B cell (primary cell): ENCODE data around the gene FAM53B. TPM values are rescaled to one million over a fixed set of nuclear protein-coding genes. Genes with fewer than 3 reads are reported as not detected.

Experiments
- ATAC-seq: fragments of 200-7000 bp; cut with Tn5 transposase; one replicate; pipeline ENCODE4 v1.10.0; 2021; ENCODE audit warnings: low read depth, mild to moderate bottlenecking, moderate number of reproducible peaks, moderate library complexity
- CTCF ChIA-PET: fragments of 350-600 bp; sonication (Branson Sonifier 250); formaldehyde crosslinking; loops from one replicate; lab custom pipeline; 2021; ENCODE audit warnings: antibody characterized with exemption, inconsistent platforms; lab: Charles Lee
- POLR2A ChIA-PET: fragments of 350-600 bp; sonication (Branson Sonifier 250); formaldehyde crosslinking; loops from one replicate; lab custom pipeline; 2021; ENCODE audit warnings: antibody characterized with exemption; lab: Charles Lee
- DNase-seq: peaks from one replicate; pipeline ENCODE4 v3.0.0; 2013
- H2AFZ ChIP-seq: 2 replicates; pipeline ENCODE4 v1.6.1; 2012; ENCODE audit warnings: mild to moderate bottlenecking, low read depth, low read length; ENCODE audit not compliant: insufficient read depth, poor library complexity, severe bottlenecking
- H3K27ac ChIP-seq, 2 donors: 1 replicate in 1 of 2; 2 replicates in 1 of 2; pipeline ENCODE4 v1.5.1; 2012 to 2013; ENCODE audit warnings: low read length in 2 of 2, mild to moderate bottlenecking in 2 of 2, moderate library complexity in 1 of 2
- H3K27me3 ChIP-seq, 4 experiments: fragments of 200-600 bp in 1 of 4; sonication (generic) in 1 of 4; replicated peaks in 1 of 4; 1 replicate in 2 of 4; 2 replicates in 2 of 4; pipeline versions ENCODE4 v1.6.1 to v1.7.0; 2013 to 2016; ENCODE audit warnings: low read length in 3 of 4, mild to moderate bottlenecking in 2 of 4, mixed read lengths in 1 of 4, moderate library complexity in 1 of 4; ENCODE audit not compliant: insufficient read depth in 4 of 4, control insufficient read depth in 3 of 4; ENCODE audit errors: control extremely low read depth in 1 of 4
- H3K36me3 ChIP-seq, 2 experiments: replicated peaks in 1 of 2; 1 replicate in 1 of 2; 2 replicates in 1 of 2; pipeline versions ENCODE4 v1.6.1 to v1.7.1; 2013; ENCODE audit warnings: low read length in 1 of 2; ENCODE audit not compliant: insufficient read depth in 2 of 2, control insufficient read depth in 1 of 2; ENCODE audit errors: control extremely low read depth in 1 of 2, extremely low read depth in 1 of 2
- H3K4me1 ChIP-seq, 2 donors: fragments of 200-600 bp in 1 of 2; sonication (generic) in 1 of 2; 1 replicate in 1 of 2; 2 replicates in 1 of 2; pipeline versions ENCODE4 v1.5.1 to v1.6.1; 2013 to 2017; ENCODE audit warnings: low read length in 2 of 2; ENCODE audit not compliant: control insufficient read depth in 2 of 2, insufficient read depth in 2 of 2
- H3K4me2 ChIP-seq: replicated peaks from 2 replicates; pipeline ENCODE3; 2012; ENCODE audit warnings: mild to moderate bottlenecking, low read depth, low read length; ENCODE audit not compliant: poor library complexity, severe bottlenecking
- H3K4me3 ChIP-seq, 5 experiments: fragments of 200-600 bp in 1 of 5; sonication (generic) in 1 of 5; 1 replicate in 3 of 5; 2 replicates in 2 of 5; pipeline versions ENCODE4 v1.5.1 to v1.7.0; 2011 to 2016; ENCODE audit warnings: low read length in 4 of 5, mild to moderate bottlenecking in 4 of 5, low read depth in 2 of 5, control low read depth in 1 of 5, moderate library complexity in 1 of 5; ENCODE audit not compliant: insufficient read depth in 1 of 5; ENCODE audit errors: control extremely low read depth in 1 of 5, extremely low read depth in 1 of 5
- H3K79me2 ChIP-seq: fragments of 200-600 bp; sonication (generic); one replicate; pipeline ENCODE4 v1.6.0; 2016; ENCODE audit warnings: low read length; ENCODE audit not compliant: control insufficient read depth, insufficient read depth
- H3K9ac ChIP-seq: fragments of 200-600 bp; sonication (generic); 2 replicates; pipeline ENCODE4 v1.6.1; 2017; ENCODE audit warnings: mild to moderate bottlenecking, low read length, moderate library complexity
- H3K9me3 ChIP-seq, 3 donors: one replicate each; pipeline versions ENCODE4 v1.6.1 to v1.7.1; 2013; ENCODE audit warnings: low read length in 2 of 3; ENCODE audit not compliant: control insufficient read depth in 2 of 3, insufficient read depth in 1 of 3; ENCODE audit errors: control extremely low read depth in 1 of 3
- H4K20me1 ChIP-seq: 2 replicates; pipeline ENCODE4 v1.6.0; 2012; ENCODE audit warnings: mild to moderate bottlenecking, low read length; ENCODE audit not compliant: insufficient read depth, control insufficient read depth, poor library complexity, severe bottlenecking
- H3K27ac Mint-ChIP-seq: one replicate; pipeline ENCODE4 v1.8.0; 2021; ENCODE audit warnings: mixed read lengths
- H3K27me3 Mint-ChIP-seq: one replicate; pipeline ENCODE4 v1.8.0; 2021; ENCODE audit warnings: mixed read lengths
- H3K4me1 Mint-ChIP-seq: one replicate; pipeline ENCODE4 v1.8.0; 2021; ENCODE audit warnings: mixed read lengths
- H3K4me3 Mint-ChIP-seq: one replicate; pipeline ENCODE4 v1.8.0; 2021; ENCODE audit warnings: mixed read lengths
- H3K9me3 Mint-ChIP-seq: one replicate; pipeline ENCODE4 v1.8.0; 2022; ENCODE audit warnings: mixed read lengths; ENCODE audit not compliant: insufficient read depth
- EZH2 ChIP-seq: IDR thresholded peaks from 2 replicates; pipeline ENCODE4 v1.6.1; 2012; ENCODE audit warnings: borderline replicate concordance, low read depth, mild to moderate bottlenecking, moderate library complexity, low read length; ENCODE audit not compliant: insufficient read depth, poor library complexity, severe bottlenecking
- WGBS: methylation state at CpG from one replicate; pipeline ENCODE4 v1.1.5; 2013; ENCODE audit warnings: missing lambda C conversion rate; ENCODE audit not compliant: insufficient coverage; 5-methylcytosine and 5-hydroxymethylcytosine counted together
- intact Hi-C: fragments of 100-400 bp; cut with micrococcal nuclease; formaldehyde crosslinking; loops from one replicate; pipeline ENCODE4 v1.10.0; 2022
- polyA plus RNA-seq: library from polyadenylated mRNA; depleted of rRNA; stranded (reverse); fragments of >200 nt; gene quantifications from 2 replicates; pipeline ENCODE4 v1.2.3, GENCODE V29; 2012
- total RNA-seq, 2 donors: library from RNA; stranded (reverse); fragments of 120-200 nt in 1 of 2; gene quantifications; 1 replicate in 1 of 2; 2 replicates in 1 of 2; pipeline versions ENCODE4 v1.2.3 to v1.2.4, GENCODE V29; 2013 to 2022
- TF ChIP-seq, protein P1 (sequence below): fragments of 200-600 bp; IDR thresholded peaks from one replicate; pipeline ENCODE4 v1.8.0; 2022; ENCODE audit warnings: antibody characterized with exemption, mild to moderate bottlenecking

Gene FAM53B
- total and polyA plus RNA-seq, 2 donors (not counting 1 experiment from before 2014, with no cell fraction given) = 51.2 to 186 TPM

DNA sequence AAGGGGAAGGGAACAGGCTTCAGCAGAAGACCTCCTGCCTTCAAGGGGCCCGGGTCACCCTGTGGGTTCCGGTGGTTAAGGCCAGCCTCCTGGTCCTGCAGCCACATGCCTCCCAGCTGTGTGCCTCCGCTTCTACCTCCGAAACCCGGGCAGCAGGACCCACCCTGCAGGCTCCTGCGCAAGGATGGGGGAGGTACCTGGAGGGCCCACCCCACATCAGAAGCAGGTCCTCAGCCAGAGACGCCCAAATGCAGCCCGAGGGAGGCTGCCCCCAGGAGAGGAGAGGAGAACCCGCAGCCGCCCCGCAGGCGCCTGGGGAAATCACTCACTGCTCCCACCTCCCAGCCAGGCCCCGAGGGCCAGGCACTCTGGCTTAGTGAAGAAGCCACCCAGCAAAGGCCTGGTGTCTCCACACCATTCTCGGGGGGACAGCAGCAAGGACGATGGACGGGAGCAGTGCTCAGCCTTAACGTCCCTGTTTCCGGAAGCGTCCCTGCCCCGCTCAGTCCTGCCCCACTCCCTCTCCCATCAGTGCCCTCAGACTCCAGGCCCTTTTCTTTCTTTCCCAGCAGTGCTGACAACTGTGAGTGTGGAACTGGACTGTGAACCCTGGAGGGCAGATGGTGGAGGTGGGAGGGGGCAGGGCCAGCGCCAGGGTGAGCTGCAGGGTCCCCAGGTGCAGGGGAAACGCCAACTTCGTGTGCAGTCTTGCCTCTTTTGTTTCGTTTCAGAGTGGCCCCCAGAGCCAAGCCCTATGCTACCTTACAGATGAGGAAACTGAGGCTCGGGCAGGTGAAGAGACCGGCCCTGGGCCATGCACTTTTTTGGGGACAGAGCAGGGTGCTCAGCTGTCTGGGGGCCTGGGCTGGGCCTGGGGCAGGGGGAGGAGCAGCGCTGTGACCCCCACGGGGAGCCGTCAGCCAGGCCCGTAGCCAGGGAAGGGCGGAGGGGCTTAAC lies 138.0 kb downstream of the FAM53B start:
- H3K4me2 ChIP-seq = peak overlapping the region; percentile 75
- H3K36me3 ChIP-seq = peaks cover 0 to 8% of the 10 kb centered on the region in 2 experiments
- intact Hi-C loops = no loop called here
- DNase-seq = peak; percentile 38
- peak overlapping the region; percentile 19 for H3K9ac ChIP-seq
- H2AFZ ChIP-seq = no peak overlapping the region
- H3K4me3 ChIP-seq = peak overlapping the region in 3 of 5 experiments; percentile 0 to 33 (median 24)
- ChIA-PET CTCF (interaction anchor here (0.8 to 8.8 kb wide), 6 partner anchors 11 to 135 kb away, joined by 3 to 74 read pairs (median 4); no protein-coding TSS in a partner anchor), POLR2A (interaction anchor here (0.5 to 8.8 kb wide), 5 partner anchors 10 to 67 kb away, joined by 3 to 163 read pairs (median 3); no protein-coding TSS in a partner anchor)
- no peaks in the 10 kb centered on the region for H3K9me3 ChIP-seq
- ATAC-seq = no peak
- peak overlapping the region; percentile 78 for H3K4me3 Mint-ChIP-seq
- no peaks in the 10 kb centered on the region for H3K27me3 Mint-ChIP-seq
- 23% methylated on average over 24 of the region's 31 CpGs for WGBS
- no peaks in the 10 kb centered on the region for H3K27me3 ChIP-seq
- H3K4me1 Mint-ChIP-seq = peaks cover 78% of the 10 kb centered on the region
- H3K27ac ChIP-seq = peak overlapping the region; percentile 90 to 99
- no peaks in the 10 kb centered on the region for H3K9me3 Mint-ChIP-seq
- no peaks in the 10 kb centered on the region for H4K20me1 ChIP-seq
- TF ChIP-seq EZH2 = no peak
- TF ChIP-seq, protein P1, sequence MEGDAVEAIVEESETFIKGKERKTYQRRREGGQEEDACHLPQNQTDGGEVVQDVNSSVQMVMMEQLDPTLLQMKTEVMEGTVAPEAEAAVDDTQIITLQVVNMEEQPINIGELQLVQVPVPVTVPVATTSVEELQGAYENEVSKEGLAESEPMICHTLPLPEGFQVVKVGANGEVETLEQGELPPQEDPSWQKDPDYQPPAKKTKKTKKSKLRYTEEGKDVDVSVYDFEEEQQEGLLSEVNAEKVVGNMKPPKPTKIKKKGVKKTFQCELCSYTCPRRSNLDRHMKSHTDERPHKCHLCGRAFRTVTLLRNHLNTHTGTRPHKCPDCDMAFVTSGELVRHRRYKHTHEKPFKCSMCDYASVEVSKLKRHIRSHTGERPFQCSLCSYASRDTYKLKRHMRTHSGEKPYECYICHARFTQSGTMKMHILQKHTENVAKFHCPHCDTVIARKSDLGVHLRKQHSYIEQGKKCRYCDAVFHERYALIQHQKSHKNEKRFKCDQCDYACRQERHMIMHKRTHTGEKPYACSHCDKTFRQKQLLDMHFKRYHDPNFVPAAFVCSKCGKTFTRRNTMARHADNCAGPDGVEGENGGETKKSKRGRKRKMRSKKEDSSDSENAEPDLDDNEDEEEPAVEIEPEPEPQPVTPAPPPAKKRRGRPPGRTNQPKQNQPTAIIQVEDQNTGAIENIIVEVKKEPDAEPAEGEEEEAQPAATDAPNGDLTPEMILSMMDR = no peak
- peaks cover 91% of the 10 kb centered on the region for H3K79me2 ChIP-seq
- H3K27ac Mint-ChIP-seq = peak overlapping the region; percentile 94
- peaks cover 77 to 95% of the 10 kb centered on the region in 2 donors for H3K4me1 ChIP-seq
